ENCODE data around the gene ANAPC1.
"Not testable (repeated sequence)": the region's sequence is repeated elsewhere in the genome, so short reads cannot be mapped to it uniquely, and the experiment has no call there.

DNA sequence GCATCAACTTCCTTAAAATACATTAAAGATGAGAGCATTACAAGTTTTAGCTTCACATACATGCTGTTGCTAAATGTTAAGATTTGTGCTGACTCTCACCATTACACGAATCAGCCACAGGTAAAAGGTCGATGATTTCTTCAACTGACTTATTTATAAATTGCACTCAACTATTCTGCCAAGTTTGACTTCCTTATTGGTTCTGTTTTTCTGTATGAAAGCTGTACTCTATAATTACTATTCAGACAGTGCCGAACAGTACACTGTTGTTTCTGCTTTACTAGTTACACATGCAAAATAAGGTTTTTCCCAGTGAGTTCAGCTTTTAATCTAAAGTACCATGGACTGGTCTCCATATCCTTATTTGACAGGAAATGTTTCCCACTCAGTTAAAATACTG lies 18.9 kb downstream of the ANAPC1 start:
- TF ChIP-seq, protein P1, sequence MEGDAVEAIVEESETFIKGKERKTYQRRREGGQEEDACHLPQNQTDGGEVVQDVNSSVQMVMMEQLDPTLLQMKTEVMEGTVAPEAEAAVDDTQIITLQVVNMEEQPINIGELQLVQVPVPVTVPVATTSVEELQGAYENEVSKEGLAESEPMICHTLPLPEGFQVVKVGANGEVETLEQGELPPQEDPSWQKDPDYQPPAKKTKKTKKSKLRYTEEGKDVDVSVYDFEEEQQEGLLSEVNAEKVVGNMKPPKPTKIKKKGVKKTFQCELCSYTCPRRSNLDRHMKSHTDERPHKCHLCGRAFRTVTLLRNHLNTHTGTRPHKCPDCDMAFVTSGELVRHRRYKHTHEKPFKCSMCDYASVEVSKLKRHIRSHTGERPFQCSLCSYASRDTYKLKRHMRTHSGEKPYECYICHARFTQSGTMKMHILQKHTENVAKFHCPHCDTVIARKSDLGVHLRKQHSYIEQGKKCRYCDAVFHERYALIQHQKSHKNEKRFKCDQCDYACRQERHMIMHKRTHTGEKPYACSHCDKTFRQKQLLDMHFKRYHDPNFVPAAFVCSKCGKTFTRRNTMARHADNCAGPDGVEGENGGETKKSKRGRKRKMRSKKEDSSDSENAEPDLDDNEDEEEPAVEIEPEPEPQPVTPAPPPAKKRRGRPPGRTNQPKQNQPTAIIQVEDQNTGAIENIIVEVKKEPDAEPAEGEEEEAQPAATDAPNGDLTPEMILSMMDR (conservative IDR thresholded peaks at IDR 0.05 in 1 of 2, IDR thresholded peaks at IDR 0.05 in 1 of 2; ENCODE audit: extremely low read depth in 1 of 2, insufficient read depth in 1 of 2, low read depth in 1 of 2, low read length in 2 of 2), result not testable (repeated sequence)
- not testable (repeated sequence) for TF ChIP-seq EZH2 (IDR thresholded peaks at IDR 0.05; ENCODE audit: borderline replicate concordance, low read length)
